Measurements from ENCODE around the gene CYB5RL. TPM values are rescaled to one million over a fixed set of nuclear protein-coding genes. Genes with fewer than 3 reads are reported as not detected.

The CYB5RL gene
- total RNA-seq, 1 donor from 2014 or later, result 4.8 TPM

Other genes starting within 250 kb of the CYB5RL start
- gene LDLRAD1, start 181.8 kb downstream of the CYB5RL start, total RNA-seq, result not detected
- gene TMEM59, start 146.8 kb downstream of the CYB5RL start, total RNA-seq, result 310 TPM
- 5.3 TPM for gene TCEANC2, start 146.4 kb downstream of the CYB5RL start, total RNA-seq
- not detected for gene CDCP2, start 47.0 kb downstream of the CYB5RL start, total RNA-seq
- gene MRPL37, start 137 bp upstream of the CYB5RL start, total RNA-seq, result 78.6 TPM
- 49.1 TPM for gene SSBP3, start 206.4 kb upstream of the CYB5RL start, total RNA-seq

Measured in Right ventricle myocardium superior (tissue), 1 donor.